ENCODE measurements around the gene VGLL2. TPM values are rescaled to one million over a fixed set of nuclear protein-coding genes. Genes with fewer than 3 reads are reported as not detected.

The VGLL2 gene
- total RNA-seq, 1 donor from 2014 or later, result not detected

- DNase-seq (no peak), ATAC-seq (ENCODE audit: low read depth) (no peak)
- no peaks in the 10 kb centered on the region for H3K9me3 Mint-ChIP-seq
- POLR2A ChIA-PET, result no interaction called here
- H3K27ac Mint-ChIP-seq, result no peak overlapping the region
- CTCF ChIA-PET, result no interaction called here
- H3K36me3 Mint-ChIP-seq (ENCODE audit: low read depth), result no peaks in the 10 kb centered on the region
- no peaks in the 10 kb centered on the region for H3K4me1 Mint-ChIP-seq
- intact Hi-C loops (cut with micrococcal nuclease), result no loop called here
- TF ChIP-seq CTCF (IDR thresholded peaks at IDR 0.05), result no peak
- peaks cover 44% of the 10 kb centered on the region for H3K27me3 Mint-ChIP-seq
- H3K4me3 Mint-ChIP-seq, result no peak overlapping the region
Measured at GRCh38 chr6:117275711-117276110, 10.4 kb downstream of the VGLL2 start.

DNA sequence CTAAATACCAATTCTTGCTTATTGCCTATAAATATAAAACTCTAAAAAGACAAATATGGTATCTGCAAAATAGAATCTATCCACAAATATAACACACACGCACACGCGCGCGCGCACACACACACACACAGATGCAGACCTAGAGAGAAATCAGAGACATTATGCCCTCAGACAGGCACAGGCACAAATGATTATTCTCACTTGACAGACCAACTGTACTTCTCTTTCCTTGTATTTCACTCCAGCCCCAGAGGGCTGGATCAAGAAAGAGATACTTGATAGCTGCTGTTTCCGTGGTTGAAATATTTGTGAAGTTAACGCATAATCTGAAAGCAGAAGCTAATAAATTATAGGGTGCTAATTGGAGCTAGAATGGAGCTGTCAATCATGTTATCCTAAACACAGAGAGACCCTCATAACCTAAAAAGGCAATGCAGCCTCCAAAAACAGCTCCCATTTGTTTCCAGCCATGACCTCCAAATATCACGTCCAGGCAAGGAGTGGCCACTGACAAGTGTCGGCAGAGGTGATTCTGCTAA is 11.5 kb downstream of the VGLL2 start:
- peaks cover 37% of the 10 kb centered on the region for H3K27me3 Mint-ChIP-seq
- no peaks in the 10 kb centered on the region for H3K9me3 Mint-ChIP-seq
- no peaks in the 10 kb centered on the region for H3K36me3 Mint-ChIP-seq (ENCODE audit: low read depth)
- TF ChIP-seq CTCF (IDR thresholded peaks at IDR 0.05), result no peak
- ChIA-PET CTCF (no interaction called here), POLR2A (no interaction called here)
- no peak for ATAC-seq (ENCODE audit: low read depth)
- no peak overlapping the region for H3K27ac Mint-ChIP-seq
- H3K4me3 Mint-ChIP-seq, result no peak overlapping the region
- intact Hi-C loops (cut with micrococcal nuclease), result no loop called here
- no peak for DNase-seq
- H3K4me1 Mint-ChIP-seq, result no peaks in the 10 kb centered on the region

GRCh38 chr6:117280922-117281321 is 15.6 kb downstream of the VGLL2 start:
- no peaks in the 10 kb centered on the region for H3K9me3 Mint-ChIP-seq
- TF ChIP-seq CTCF (IDR thresholded peaks at IDR 0.05), result no peak
- no peak overlapping the region for H3K4me3 Mint-ChIP-seq
- POLR2A ChIA-PET, result no interaction called here
- CTCF ChIA-PET, result no interaction called here
- intact Hi-C loops (cut with micrococcal nuclease), result no loop called here
- ATAC-seq (ENCODE audit: low read depth) (no peak), DNase-seq (no peak)
- no peaks in the 10 kb centered on the region for H3K4me1 Mint-ChIP-seq
- no peak overlapping the region for H3K27ac Mint-ChIP-seq
- H3K27me3 Mint-ChIP-seq, result peaks cover 3% of the 10 kb centered on the region
- H3K36me3 Mint-ChIP-seq (ENCODE audit: low read depth), result no peaks in the 10 kb centered on the region

DNA sequence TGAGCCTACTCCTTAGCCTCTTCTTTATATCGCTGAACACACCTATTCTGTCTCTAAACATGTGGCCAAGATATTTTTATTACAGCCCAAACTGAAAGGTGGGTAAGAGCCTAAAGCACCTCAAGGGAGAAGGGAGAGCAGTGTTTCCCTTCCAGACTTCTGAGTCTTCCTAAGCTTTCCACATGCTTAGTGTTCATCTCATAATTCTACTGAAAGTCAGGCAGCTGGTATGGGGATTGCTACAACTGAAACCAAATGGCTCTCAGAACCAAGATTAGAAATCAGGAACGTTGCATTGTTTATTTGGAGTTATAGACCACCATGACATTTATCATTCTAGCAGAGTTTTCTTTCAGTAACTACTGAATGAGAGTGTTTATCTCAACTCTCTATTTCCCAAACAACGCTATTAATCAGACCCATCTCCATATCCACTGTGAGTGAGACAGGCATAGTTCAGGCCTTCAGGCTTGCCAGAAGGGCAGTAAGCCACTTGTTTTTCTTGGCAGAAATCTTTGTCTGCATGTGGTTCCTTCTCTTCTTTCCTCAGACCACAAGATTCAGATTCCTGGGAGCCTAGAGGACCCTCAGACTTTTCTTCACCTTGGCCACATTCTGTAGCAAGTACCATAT is 22.8 kb downstream of the VGLL2 start:
- H3K9me3 Mint-ChIP-seq, result peaks cover 2% of the 10 kb centered on the region
- H3K36me3 Mint-ChIP-seq (ENCODE audit: low read depth), result no peaks in the 10 kb centered on the region
- intact Hi-C loops (cut with micrococcal nuclease), result no loop called here
- TF ChIP-seq CTCF (IDR thresholded peaks at IDR 0.05), result no peak
- ChIA-PET CTCF (no interaction called here), POLR2A (no interaction called here)
- ATAC-seq (ENCODE audit: low read depth) (no peak), DNase-seq (no peak)
- H3K27me3 Mint-ChIP-seq, result peaks cover 4% of the 10 kb centered on the region
- H3K4me3 Mint-ChIP-seq, result no peak overlapping the region
- no peaks in the 10 kb centered on the region for H3K4me1 Mint-ChIP-seq
- no peak overlapping the region for H3K27ac Mint-ChIP-seq

- Mint-ChIP-seq H3K9me3 (peaks cover 2% of the 10 kb centered on the region), H3K27ac (no peak overlapping the region), H3K36me3 (ENCODE audit: low read depth) (no peaks in the 10 kb centered on the region), H3K27me3 (peaks cover 9% of the 10 kb centered on the region), H3K4me3 (no peak overlapping the region), H3K4me1 (no peaks in the 10 kb centered on the region)
- TF ChIP-seq CTCF (IDR thresholded peaks at IDR 0.05), result no peak
- ATAC-seq (ENCODE audit: low read depth) (no peak), DNase-seq (no peak)
- intact Hi-C loops (cut with micrococcal nuclease), result no loop called here
- POLR2A ChIA-PET, result no interaction called here
- CTCF ChIA-PET, result no interaction called here
Measured at GRCh38 chr6:117290173-117290846, 25.0 kb downstream of the VGLL2 start.

Data from activated B cell treated with CpG ODN at 0.5 μM for 24 hours (primary cell).